ENCODE measurements around the gene PAX5.

The PAX5 gene

GRCh38 chr9:36988848-36989247 lies 45.2 kb downstream of the PAX5 start:
- DNase-seq (ENCODE audit: low read depth in 3 of 3, low spot score in 1 of 3), result no peak

DNA sequence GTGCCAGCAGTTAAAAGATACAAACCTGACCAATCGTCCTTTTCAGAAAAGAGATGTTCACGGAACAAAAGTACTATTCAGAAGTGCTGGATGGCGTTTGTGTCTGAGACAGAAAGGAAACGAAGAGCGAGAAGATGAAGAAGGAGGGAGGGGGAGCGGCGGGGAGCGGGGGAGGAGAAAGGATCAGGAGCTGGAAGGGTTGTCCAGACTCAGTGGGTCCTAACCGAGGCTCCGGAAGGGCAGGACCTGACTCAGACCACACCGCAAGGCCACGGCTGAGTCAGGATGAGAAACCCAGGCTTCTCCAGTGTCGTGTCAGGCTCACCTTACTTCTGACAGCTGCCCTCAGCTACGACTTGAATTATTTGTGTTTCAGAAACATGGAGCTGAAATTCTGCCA lies 46.2 kb downstream of the PAX5 start:
- no peak for DNase-seq (ENCODE audit: low read depth in 3 of 3, low spot score in 1 of 3)

DNA sequence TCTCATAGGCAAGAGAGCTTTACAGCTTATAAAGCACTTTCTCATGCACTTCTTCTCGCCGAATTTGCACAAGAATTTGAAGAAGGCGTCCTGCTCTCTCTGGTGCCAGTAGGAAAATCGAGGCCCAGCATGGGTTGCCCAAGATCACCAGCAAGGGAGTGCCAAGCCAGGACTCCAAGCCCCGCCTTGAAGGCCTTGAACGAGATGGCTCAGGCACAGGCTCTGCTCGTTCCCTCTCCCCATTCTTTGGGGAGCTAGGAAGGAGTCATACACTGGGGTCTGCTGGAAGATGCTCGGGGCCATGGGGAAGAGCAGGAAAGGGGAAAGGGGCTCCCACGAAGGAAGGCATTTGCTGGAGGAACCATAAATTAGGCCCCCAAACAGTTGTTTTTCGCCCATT lies 46.7 kb downstream of the PAX5 start:
- DNase-seq (ENCODE audit: low read depth in 3 of 3, low spot score in 1 of 3), result no peak

- DNase-seq (ENCODE audit: low read depth in 3 of 3, low spot score in 1 of 3), result no peak
Measured at GRCh38 chr9:36986468-36987408, 47.3 kb downstream of the PAX5 start.

- no peak for DNase-seq (ENCODE audit: low read depth in 3 of 3, low spot score in 1 of 3)
Measured at GRCh38 chr9:36985769-36986467, 48.1 kb downstream of the PAX5 start.

- no peak for DNase-seq (ENCODE audit: low read depth in 3 of 3, low spot score in 1 of 3)
Measured at GRCh38 chr9:36985061-36985768, 48.9 kb downstream of the PAX5 start.

DNA sequence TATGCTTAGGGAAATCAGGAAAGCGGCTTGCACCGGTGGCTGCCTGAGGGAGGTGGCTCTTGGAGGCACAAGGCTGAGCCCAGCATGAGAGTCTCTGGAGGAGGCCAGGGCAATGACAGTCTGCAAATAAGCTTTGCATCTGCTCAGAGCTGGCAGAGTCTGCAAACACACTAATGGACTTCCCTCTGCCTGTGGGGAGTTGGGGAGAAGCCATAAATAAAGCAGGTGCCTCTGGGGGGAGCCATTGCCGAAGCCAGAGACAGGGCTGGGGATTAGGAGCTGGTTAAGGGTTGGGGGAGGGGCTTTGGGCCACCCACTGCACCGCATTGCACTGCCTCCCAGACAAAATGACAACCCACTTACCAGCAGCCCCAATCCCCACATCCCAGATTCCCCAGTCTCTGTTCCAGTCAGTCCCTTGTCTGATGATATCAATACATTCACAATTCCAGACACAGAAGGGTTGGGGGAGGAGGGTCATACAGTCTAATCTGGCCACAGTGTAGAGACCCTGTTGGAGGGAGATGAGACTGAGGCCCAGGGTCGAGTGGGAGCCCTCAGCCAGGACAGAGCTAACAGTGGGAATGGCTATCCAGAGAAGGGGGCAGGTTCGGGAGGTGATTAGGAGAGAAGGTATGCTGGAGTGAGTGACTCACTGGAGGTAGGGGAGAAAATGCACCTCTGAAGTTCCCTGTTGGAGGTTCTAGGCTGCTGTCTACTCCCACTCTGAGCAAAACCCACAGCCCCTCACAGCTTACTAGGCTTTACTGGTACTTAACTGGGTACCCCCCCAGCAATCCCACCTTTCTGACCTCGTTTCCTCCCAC lies 53.7 kb downstream of the PAX5 start:
- no peak for DNase-seq (ENCODE audit: low read depth in 3 of 3, low spot score in 1 of 3)

DNA sequence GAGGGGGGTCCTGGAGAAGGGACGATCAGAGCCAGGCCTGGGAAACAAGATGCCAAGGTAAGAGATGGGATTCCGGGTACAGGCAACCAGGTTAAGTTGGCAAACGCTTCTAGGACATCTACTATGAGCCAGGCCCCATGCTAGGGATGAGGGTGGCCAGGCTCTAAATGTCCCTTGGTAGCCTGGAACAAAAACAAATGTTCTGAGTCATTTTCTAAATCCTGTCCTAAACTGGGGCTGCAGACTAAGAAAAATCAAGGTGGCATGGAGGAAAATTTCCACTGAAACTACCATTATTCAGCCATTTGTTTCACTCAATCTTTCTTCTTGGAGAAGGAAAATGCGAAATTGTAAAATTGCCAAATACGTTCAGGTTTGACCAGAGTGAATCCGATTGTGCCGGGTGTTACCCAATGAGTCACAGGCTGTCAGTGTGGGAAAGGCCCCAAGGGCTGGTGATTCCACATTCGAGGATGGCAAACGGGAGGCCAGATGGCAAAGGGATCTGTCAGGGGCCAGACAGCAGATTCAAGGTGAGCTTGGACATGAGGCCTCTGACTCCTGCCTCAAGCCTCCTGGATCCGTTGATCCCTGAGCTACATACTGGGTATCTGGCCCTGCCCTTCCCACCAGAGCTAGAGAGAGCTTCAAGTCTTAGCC lies 57.6 kb downstream of the PAX5 start:
- no peak for DNase-seq (ENCODE audit: low read depth in 3 of 3, low spot score in 1 of 3)

- DNase-seq (ENCODE audit: low read depth in 3 of 3, low spot score in 1 of 3), result no peak
Measured at GRCh38 chr9:36974731-36975130, 59.3 kb downstream of the PAX5 start.

DNA sequence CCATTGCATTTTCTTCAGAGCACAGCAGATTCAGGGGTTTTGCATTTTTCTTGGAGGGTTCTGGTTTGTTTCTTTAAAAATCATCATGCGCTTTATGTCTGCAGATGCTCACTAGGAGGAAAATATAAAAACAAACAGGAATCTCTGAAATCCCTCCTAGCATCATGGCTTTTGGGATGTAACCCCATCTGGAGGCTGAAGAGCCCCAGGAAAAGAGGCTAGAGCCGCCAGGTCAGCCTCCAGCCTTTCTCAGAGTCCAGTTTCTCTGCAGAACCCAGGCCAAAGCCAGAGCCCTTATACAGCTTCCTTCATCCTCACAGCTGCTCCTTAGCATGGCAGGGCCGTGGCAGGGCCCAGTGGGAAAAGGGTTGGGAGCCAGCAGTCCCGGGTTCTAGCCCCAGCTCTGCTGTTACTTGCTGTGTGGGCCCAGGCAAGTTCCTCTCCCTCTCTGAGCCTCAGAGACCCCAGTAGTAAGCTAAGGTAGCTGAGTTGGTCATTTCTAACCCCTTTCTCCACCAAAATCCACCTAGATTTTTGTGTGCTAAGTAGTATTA lies 62.1 kb downstream of the PAX5 start:
- DNase-seq (ENCODE audit: low read depth in 3 of 3, low spot score in 1 of 3), result no peak

GRCh38 chr9:36970007-36970888 lies 63.8 kb downstream of the PAX5 start:
- DNase-seq (ENCODE audit: low read depth in 3 of 3, low spot score in 1 of 3), result no peak

DNA sequence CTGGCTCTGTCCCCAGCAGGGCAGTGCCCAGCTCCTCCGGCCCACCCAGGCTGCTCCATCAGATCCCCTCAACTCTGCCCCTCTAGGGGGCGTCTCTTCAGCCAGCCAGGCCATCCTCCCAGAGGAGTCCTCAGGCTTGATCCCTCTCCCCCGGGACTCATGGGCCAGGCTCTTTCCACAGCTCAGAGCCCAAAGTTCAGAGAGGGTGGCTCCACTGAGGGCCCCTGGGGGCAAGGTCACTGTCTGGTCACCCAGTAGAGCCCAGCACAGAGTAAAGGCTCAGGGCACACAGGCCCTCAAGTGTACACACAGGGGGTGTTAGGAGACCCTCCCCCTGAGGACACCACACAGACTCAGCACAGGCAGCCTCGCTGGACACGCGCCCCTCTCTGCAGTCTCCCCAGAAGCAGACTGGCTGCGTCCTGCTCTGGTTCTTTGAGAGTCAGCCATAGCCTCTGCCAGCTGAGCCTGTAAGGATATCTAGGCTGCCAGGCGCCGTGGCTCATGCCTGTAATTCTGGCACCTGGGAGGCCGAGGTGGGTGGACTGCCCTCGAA lies 64.8 kb downstream of the PAX5 start:
- DNase-seq (ENCODE audit: low read depth in 3 of 3, low spot score in 1 of 3), result no peak

DNA sequence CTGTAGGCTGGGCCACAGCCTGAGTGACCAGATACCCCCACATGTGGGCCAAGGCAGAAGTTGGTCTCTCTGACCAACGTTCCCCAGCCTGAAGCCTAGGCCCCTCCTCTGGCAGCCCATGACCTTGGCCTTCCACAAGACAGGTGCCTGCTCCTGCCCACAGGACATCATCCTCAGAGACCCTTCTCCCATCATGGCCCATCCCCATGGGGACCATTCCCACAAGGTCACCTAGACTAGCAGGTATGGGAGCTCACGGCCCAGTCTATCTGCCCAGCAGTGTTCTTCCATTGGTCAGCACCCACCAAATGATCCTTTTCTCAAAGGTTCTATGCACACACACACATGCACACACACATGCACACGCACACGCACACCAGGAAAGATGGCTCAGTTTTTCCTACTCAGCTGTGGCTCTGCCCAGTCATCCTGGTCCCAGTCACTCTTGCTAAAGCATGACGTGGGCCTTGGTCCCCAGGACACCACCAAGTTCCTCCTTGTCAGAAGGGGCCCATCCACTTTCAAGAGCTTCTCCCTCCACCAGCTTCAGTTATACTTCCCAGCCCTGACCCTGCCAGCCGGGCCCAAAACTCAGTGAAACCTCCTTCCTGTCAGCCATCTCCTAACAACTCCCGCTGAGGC lies 65.4 kb downstream of the PAX5 start:
- DNase-seq (ENCODE audit: low read depth in 3 of 3, low spot score in 1 of 3), result no peak

GRCh38 chr9:36967997-36968396 lies 66.1 kb downstream of the PAX5 start:
- no peak for DNase-seq (ENCODE audit: low read depth in 3 of 3, low spot score in 1 of 3)

- DNase-seq (ENCODE audit: low read depth in 3 of 3, low spot score in 1 of 3), result no peak
Measured at GRCh38 chr9:36966371-36967097, 67.5 kb downstream of the PAX5 start.

DNA sequence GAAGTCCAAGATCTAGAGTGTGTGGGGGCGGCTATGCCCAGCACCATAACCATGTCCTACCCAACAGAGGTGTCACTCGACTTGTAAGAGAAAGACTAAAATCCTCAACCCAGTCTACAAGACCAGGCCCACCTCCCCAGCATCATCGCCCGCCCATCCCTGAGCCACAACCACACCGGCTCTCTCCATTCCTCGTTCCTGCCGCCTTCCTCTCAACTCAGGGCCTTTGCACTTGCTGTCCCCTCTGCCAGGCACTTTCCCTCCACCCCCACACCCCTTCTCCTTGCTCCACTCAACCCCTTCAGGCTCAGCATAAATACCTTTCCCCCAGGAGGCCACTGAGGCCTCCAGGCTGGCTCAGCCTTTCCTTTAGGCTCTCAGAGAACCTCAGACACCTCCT lies 69.3 kb downstream of the PAX5 start:
- no peak for DNase-seq (ENCODE audit: low read depth in 3 of 3, low spot score in 1 of 3)

DNA sequence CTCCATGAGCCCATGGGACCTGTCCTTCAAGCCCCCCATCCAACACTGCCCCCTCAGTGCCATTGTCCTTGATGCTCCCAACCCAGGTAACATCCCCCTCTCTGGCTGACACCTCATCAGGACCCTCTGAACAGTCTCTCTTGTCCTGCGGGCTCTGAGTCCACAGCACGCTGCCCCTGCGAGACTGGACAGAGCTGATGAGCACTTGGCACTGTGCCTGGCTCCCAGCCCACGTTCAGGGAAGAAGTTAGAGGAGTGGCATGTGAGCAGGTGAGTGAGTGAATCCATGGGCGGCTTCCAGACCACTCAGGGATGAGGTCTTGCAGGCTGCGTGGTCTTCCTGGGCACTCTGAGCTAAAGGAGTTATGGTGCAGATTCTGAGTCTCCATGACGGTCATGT lies 70.7 kb downstream of the PAX5 start:
- DNase-seq (ENCODE audit: low read depth in 3 of 3, low spot score in 1 of 3), result no peak

DNA sequence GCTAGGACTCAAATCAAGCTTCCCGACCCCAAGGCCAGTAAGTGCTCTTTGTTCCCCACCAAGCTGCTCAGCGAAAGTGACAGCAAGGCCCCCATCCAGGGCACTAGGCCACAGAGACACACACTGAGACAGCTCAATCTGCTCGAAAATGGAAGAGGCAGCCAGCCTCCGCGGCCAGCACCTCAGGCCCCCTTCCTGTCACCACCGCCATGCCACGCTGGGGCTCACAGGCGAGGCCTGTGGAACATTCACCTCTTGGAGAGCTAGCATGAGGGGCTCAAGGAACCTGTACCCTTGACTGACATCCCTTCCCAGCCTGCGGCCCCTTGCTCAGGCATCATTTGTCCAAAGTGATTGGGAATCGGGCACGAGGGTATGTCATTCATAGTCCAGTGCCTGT lies 71.4 kb downstream of the PAX5 start:
- DNase-seq (ENCODE audit: low read depth in 3 of 3, low spot score in 1 of 3), result no peak

Data from stimulated activated CD4-positive, alpha-beta T cell treated with anti-CD3 and anti-CD28 coated beads, TNF-alpha, amount 100 ng/mL, for 1 hour (primary cell).